Activated T-cell treated with anti-CD3 and anti-CD28 coated beads for 4 hours (primary cell): ENCODE measurements around the gene PBX3.

Experiments used
- DNase-seq: peaks from one replicate; pipeline ENCODE4 v3.0.0-alpha.2; 2020

PBX3 gene

GRCh38 chr9:126000731-126001580 lies 253.8 kb downstream of the PBX3 start:
- DNase-seq: no peak

DNA sequence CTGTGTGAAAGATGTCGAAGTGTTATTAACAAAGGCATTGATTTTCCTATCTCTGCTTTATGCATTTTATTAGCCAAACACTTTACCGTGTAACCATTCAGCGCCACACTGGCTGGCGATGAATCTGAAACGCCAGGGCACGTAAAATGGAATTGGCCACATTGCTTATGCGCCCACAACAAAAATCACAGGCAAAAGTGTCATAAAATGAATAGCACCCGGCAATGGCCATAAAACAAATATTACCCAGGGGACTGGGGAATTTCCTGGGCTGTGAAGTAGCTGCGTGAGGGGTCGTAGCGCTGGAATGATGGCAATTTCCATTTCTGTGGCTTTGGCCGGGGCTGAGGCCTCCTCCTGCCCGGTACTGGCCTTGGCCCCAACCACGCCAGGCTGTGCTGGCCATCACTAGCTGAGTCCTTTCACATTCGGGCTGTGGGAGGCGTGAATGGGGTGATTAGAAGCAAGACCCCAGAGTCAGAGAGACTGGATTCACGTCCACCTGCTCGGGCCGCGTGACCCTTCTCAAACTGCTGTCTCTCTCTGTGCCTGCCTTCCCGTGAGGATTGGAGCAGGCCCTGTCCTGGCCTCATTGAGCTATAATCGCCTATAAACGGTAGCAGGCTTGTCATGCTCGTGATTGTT lies 254.5 kb downstream of the PBX3 start:
- no peak for DNase-seq

DNA sequence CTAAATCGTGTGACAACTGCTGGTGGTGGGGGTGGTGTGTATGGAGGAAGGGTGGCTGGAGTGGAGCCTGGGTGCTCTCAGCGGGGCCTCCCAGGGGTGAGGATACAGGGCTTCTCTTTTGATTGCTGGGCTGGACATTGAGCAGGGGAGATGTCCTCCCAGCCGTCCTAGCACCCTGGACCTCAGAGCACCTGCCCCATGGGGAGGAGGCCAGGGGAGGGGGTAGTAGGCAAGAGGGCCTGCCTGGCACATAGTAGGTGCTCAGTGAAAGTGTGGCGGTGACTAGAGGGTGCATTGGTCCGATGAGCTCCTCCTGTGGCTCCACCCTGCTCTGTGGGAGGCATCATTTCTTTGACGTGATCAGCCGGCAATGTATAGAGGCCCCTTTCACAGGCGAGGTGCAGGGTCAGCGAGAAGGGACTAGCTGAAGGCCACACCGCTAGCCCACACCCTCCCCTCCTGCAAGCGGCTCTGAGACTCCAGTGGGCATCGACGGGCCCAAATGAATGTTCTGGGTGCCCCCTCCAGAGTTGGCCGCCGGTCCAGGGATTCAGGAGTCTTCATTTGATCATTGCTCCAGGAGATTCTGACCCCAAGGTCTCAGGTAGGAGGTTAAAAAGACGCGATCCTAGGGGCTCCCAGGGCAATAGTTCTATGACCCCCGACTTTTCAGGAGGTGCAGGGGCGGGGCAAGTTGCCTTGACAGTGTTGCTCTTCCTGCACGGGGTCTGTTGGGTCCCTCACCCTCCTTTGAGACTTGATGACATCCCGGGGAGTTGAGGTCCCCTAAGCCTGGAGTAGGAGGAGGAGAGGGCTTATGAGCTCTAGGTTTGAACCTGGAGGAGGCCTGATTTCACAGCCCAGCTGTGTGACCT lies 255.5 kb downstream of the PBX3 start:
- no peak for DNase-seq

DNA sequence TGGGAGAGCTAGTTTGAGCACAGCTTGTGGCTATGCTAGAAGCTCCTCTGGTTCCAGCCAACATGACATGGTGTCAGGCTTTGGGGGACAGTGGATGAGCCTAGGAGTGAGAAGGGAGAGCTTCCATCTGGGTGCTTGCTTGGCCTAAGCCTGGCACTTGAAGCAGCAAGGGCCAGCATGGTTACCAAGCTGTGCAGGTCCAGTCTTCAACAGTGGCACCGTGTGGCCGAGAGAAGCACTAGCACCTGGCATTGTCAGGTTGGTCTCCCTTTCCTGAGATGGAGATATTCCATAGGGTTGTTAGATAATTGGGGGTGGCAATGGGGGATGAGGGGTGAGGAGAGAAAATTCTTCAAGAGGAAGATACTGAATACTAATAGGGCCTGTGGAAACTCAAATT lies 261.9 kb downstream of the PBX3 start:
- no peak for DNase-seq

DNA sequence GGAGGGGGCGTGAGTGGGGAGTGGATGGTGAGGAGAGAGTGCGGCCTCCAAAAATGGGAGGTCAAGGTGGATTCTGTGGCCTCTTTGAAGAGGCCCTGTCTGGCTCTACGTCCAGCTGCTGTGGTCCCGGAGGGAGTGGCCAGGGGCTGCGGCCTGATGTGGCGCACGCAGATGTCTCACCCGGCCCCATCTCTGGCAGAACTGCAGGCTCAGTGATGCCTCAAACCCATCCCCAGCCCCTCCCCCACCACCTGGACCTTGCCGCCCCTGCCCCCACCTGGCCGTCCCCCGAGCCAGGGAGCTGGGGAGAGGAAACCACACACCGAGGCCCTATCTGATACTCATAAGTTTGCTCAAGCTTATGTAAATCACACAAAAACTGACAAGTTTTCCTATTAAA lies 267.6 kb downstream of the PBX3 start:
- no peak for DNase-seq

DNA sequence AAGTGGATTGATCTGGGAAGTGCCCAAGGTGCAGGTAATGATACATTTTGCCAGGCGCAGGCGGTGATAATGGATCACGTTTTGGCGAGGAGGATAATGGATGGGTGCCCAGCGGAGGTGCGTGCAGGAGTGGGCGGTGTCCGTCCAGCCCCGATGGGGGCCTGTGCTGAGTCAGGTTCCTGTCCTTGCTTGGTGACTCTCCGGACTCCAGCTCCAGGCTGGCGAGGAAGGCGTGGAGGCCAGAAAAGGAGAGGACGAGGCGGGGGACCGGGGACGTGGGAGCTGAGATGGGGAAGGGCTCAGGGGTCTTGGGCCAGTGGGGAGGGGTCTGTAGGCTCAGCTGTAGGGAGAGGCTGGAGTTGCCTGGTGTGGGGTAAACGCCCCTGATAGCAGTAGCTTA lies 268.3 kb downstream of the PBX3 start:
- DNase-seq: no peak

DNA sequence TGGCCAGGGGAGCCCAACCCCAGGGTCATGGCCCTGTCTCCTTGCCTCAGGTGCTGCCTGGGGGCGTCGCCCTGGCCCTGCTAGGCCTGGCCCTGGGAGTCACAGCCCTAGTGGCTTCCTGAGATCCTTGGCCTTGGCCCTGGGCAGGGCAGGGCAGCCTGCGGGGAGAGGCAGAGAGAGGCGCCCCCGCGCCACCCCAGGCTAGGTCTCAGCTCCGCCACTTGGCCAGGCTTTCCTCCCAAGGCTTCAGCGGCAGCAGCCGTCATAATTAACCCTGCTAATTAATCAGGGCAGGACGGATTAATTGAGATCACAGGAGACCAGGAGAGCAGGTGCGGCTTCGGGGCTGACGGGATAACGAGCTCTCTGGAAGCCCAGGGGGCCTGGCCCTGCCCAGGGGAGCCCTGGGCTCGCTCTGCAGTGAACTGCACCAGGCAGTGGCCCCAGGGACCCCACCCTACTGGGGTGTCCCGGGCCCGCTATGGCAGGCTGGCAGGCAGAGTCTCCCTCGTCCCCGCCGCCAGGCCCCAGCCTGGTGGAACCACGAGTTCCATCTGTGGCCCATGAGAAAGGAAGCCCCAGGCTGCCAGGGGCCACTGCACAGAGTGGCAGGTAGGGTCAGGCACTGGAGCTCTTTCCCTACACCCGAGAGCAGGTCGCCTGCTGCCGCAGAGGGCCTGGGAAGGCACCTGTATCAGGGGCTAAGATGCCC lies 269.6 kb downstream of the PBX3 start:
- no peak for DNase-seq
